Frontal cortex (tissue), 4 donors: ENCODE measurements around the gene PPP1R37. TPM values are rescaled to one million over a fixed set of nuclear protein-coding genes. Genes with fewer than 3 reads are reported as not detected.
A peak's percentile ranks its signal among the peaks of the same experiment; 100 is the strongest.

ENCODE experiments used
- DNase-seq, 2 donors: peaks; one replicate each; pipeline ENCODE4 v3.0.0; 2012; ENCODE audit warnings: low spot score in 2 of 2
- FAIRE-seq: peaks from 2 replicates; lab custom pipeline; 2012; peaks lifted over from hg19 to GRCh38; lab: Jason Lieb, UNC
- total RNA-seq: library from RNA; depleted of rRNA; stranded (reverse); fragments of >200 nt; gene quantifications from one replicate; pipeline ENCODE4 v1.2.3, GENCODE V29; 2014
- donor health status: control.
- donor health status: control.
- donor health status: control.

PPP1R37 gene
- total RNA-seq, 1 donor from 2014 or later: 24.1 TPM

- FAIRE-seq (no peak), DNase-seq (no peak)
Measured at GRCh38 chr19:45070861-45071544, 22.0 kb upstream of the PPP1R37 start.

GRCh38 chr19:45071545-45071938 lies 21.4 kb upstream of the PPP1R37 start:
- DNase-seq: no peak
- no peak for FAIRE-seq

- DNase-seq (no peak), FAIRE-seq (no peak)
Measured at GRCh38 chr19:45071969-45072790, 20.8 kb upstream of the PPP1R37 start.

GRCh38 chr19:45074744-45075300 lies 18.2 kb upstream of the PPP1R37 start:
- no peak for DNase-seq
- no peak for FAIRE-seq

- DNase-seq (peak in 1 of 2 donors; percentile 68), FAIRE-seq (no peak)
Measured at GRCh38 chr19:45075301-45076028, 17.5 kb upstream of the PPP1R37 start.

GRCh38 chr19:45076029-45076850 lies 16.7 kb upstream of the PPP1R37 start, which contains the start of gene ZNF296:
TSS of gene ZNF296 (minus strand) at chr19:45076478. CDS start at chr19:45076373, 105 bp downstream.
- no peak for FAIRE-seq
- peak; percentile 65 to 76 for DNase-seq

- no peak for FAIRE-seq
- no peak for DNase-seq
Measured at GRCh38 chr19:45076851-45077730, 15.9 kb upstream of the PPP1R37 start.

- no peak for FAIRE-seq
- no peak for DNase-seq
Measured at GRCh38 chr19:45078390-45079062, 14.5 kb upstream of the PPP1R37 start.

GRCh38 chr19:45079063-45079910 lies 13.7 kb upstream of the PPP1R37 start, which contains the start of gene GEMIN7:
TSS of gene GEMIN7 (plus strand) at chr19:45079260. CDS start at chr19:45090115, 10,855 bp downstream.
- FAIRE-seq (no peak), DNase-seq (peak; percentile 85 to 86)

GRCh38 chr19:45079911-45080370 lies 13.0 kb upstream of the PPP1R37 start:
- DNase-seq (no peak), FAIRE-seq (no peak)

- DNase-seq: no peak
- no peak for FAIRE-seq
Measured at GRCh38 chr19:45082170-45082569, 10.8 kb upstream of the PPP1R37 start.

- DNase-seq: no peak
- no peak for FAIRE-seq
Measured at GRCh38 chr19:45086480-45086879, 6.5 kb upstream of the PPP1R37 start.

- DNase-seq (no peak), FAIRE-seq (no peak)
Measured at GRCh38 chr19:45087531-45087930, 5.4 kb upstream of the PPP1R37 start.

- FAIRE-seq (no peak), DNase-seq (no peak)
Measured at GRCh38 chr19:45090034-45090433, 2.9 kb upstream of the PPP1R37 start.

GRCh38 chr19:45090606-45091005 lies 2.4 kb upstream of the PPP1R37 start:
- FAIRE-seq: no peak

GRCh38 chr19:45091031-45091923 lies 1.7 kb upstream of the PPP1R37 start:
- peak; percentile 88 for FAIRE-seq
- peak; percentile 94 to 99 for DNase-seq

More at GRCh38 chr19:45090606-45091005, 2.4 kb upstream of the PPP1R37 start:
- no peak for DNase-seq
